WERI-Rb-1 (cell line): ENCODE results near the gene MSTO1.
"Not testable (repeated sequence)": the region's sequence is repeated elsewhere in the genome, so short reads cannot be mapped to it uniquely, and the experiment has no call there.

Source experiments
- DNase-seq: peaks from one replicate; pipeline ENCODE4 v3.0.0-alpha.2; 2020
- H3K27ac ChIP-seq: fragments of 250-450 bp; sonication (Bioruptor Pico); 2 replicates; pipeline ENCODE4 v1.5.1; 2020; ENCODE audit warnings: mild to moderate bottlenecking, moderate library complexity
- H3K27me3 ChIP-seq: fragments of 250-450 bp; sonication (Bioruptor Pico); 2 replicates; pipeline ENCODE4 v1.5.1; 2021; ENCODE audit warnings: mild to moderate bottlenecking, low read depth, moderate library complexity; ENCODE audit not compliant: insufficient read depth, severe bottlenecking
- H3K36me3 ChIP-seq: fragments of 250-450 bp; sonication (Bioruptor Pico); 2 replicates; pipeline ENCODE4 v1.5.1; 2020; ENCODE audit warnings: mild to moderate bottlenecking, moderate library complexity
- H3K4me3 ChIP-seq: 2 replicates; pipeline ENCODE4 v1.5.1; 2011; ENCODE audit warnings: low read depth, mild to moderate bottlenecking, control low read depth, low read length
- H3K9me3 ChIP-seq: fragments of 250-450 bp; sonication (Bioruptor Pico); 2 replicates; pipeline ENCODE4 v1.5.1; 2021; ENCODE audit warnings: mild to moderate bottlenecking, moderate library complexity; ENCODE audit not compliant: severe bottlenecking
- TF ChIP-seq, protein P1 (sequence below): IDR thresholded peaks from 2 replicates; pipeline ENCODE4 v1.5.1; 2011; ENCODE audit warnings: low read depth, mild to moderate bottlenecking, control low read depth, inconsistent platforms, low read length

The MSTO1 gene

DNA sequence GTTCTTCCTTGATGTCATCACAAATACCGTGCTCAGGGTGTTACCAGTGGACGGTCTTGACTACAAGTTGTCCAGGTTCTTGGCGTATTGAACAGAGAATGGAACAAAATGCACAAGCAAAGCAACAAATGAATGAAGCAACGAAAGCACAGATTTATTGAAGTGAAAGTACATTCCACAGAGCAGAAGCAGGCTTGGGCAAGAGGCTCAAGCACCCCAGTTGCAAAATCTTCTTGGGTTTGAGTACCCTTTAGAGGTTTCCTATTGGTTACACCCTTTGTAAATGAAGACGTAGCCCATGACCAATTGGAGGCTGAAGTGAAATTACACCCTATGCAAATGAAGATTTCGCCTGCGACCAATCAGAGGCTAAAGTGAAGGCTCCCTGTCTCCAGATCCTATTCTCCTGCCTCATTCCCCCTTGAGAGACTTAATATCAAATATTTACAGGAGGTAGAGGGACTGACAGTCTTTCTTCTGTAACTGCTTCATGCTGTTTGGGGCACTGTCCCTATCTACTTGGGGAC lies 40.3 kb downstream of the MSTO1 start:
- Histone ChIP-seq H3K27ac (no peak overlapping the region), H3K4me3 (no peak overlapping the region), H3K27me3 (no peaks in the 10 kb centered on the region), H3K36me3 (no peaks in the 10 kb centered on the region), H3K9me3 (peaks cover 3% of the 10 kb centered on the region)
- DNase-seq, result no peak
- TF ChIP-seq, protein P1, sequence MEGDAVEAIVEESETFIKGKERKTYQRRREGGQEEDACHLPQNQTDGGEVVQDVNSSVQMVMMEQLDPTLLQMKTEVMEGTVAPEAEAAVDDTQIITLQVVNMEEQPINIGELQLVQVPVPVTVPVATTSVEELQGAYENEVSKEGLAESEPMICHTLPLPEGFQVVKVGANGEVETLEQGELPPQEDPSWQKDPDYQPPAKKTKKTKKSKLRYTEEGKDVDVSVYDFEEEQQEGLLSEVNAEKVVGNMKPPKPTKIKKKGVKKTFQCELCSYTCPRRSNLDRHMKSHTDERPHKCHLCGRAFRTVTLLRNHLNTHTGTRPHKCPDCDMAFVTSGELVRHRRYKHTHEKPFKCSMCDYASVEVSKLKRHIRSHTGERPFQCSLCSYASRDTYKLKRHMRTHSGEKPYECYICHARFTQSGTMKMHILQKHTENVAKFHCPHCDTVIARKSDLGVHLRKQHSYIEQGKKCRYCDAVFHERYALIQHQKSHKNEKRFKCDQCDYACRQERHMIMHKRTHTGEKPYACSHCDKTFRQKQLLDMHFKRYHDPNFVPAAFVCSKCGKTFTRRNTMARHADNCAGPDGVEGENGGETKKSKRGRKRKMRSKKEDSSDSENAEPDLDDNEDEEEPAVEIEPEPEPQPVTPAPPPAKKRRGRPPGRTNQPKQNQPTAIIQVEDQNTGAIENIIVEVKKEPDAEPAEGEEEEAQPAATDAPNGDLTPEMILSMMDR, result no peak

DNA sequence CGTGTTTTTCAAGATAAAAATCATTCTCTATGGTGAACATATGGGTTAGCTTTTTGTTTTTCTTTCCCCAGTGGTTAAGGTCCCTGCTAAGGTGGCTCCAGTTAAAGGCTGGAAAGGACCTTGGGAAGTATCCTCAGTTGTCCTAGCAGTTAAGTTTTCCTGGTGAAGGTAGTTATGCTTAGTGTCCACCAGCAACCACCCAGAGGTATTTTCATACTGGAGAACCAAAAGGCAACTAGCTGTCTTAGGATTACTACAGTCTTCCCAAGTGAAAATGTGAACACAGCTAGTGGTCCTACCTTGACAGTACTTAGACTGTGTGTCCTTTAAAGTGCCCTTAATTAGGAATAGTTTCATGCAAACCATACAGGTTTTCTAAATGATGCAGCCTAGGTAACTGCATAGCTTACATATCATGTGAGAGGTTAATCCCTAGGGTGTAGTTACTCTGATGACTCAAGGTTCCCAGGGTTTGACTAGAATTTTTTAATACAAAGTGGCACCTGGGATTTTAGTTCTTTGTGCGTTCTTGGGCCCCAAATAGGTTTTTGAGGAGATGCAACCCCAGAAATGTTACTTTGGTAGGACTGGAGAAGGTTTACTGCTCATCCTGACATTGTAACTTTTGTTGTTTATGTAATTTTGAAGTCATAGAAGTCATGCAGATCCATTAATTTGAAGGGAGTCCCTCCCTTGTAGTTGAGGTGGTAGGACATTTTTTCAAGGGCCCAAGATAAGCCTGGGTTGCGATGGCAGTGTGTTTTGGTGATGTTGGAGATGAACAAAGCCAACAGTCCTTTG lies 42.0 kb downstream of the MSTO1 start:
- no peak for DNase-seq
- TF ChIP-seq, protein P1, result no peak
- no peak overlapping the region for H3K4me3 ChIP-seq
- no peaks in the 10 kb centered on the region for H3K27me3 ChIP-seq
- no peaks in the 10 kb centered on the region for H3K36me3 ChIP-seq
- peaks cover 3% of the 10 kb centered on the region for H3K9me3 ChIP-seq
- no peak overlapping the region for H3K27ac ChIP-seq

DNA sequence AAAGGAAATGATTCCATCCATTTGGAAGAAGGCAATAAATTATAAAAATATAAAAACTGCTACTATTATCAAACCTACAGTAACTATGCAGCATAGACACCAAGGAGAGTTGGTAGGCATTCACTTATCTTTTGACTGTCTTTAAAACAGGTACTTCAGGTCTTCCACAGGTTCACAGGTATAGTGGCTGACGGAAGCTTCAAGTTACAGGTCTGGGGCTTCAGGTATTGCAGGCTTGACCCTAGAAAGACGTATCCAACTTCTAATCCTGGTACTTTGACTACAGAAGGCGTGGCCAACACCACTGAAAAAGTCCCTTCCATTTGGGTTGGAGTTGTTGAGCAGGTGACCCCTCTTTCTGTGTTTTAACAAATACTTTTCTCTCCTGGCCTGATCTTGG lies 42.9 kb downstream of the MSTO1 start:
- H3K27me3 ChIP-seq, result no peaks in the 10 kb centered on the region
- no peak overlapping the region for H3K4me3 ChIP-seq
- DNase-seq, result no peak
- no peak overlapping the region for H3K27ac ChIP-seq
- TF ChIP-seq, protein P1, result no peak
- H3K9me3 ChIP-seq, result peaks cover 3% of the 10 kb centered on the region
- H3K36me3 ChIP-seq, result no peaks in the 10 kb centered on the region

DNA sequence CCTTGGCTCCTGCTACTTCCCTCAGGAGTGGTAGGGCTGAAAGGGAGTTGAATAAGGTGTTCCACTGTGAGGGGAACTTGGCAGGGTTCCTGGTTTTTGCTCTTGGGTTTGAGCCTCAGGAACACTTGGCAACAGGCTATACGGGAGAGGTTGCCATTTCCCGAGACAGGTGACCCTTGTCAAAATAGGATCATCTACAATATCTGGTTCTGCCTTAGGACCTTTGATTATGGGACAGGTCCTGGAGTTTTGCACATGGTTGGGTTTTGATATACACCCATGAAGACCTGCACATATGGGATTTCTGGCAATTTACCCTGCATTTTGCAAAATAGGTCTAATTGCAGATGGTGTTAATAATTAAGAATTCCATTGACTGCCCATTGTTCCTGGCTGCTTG lies 47.4 kb downstream of the MSTO1 start:
- Histone ChIP-seq H3K9me3 (no peaks in the 10 kb centered on the region), H3K36me3 (peaks cover 42% of the 10 kb centered on the region), H3K27ac (no peak overlapping the region), H3K27me3 (no peaks in the 10 kb centered on the region), H3K4me3 (no peak overlapping the region)
- TF ChIP-seq, protein P1, result no peak
- DNase-seq, result no peak

DNA sequence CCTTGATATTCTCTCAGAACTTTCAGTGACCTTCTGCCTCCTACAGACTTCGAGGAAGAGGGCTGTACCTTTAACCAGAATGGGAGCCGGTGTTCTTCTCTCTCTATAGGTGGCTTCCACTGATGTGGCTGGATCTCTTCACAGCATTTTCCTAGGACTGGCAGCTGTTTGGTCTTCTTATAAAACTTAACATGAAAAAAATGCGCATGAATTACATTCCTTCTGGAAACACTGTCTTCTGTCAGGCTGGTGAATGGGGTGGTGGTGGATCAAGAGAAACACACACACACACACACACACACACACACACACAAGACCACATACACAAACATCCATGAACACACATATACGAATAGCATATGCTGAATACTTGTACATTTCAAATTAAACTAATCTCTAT lies 51.2 kb downstream of the MSTO1 start:
- not testable (repeated sequence) for H3K27ac ChIP-seq, H3K9me3 ChIP-seq, DNase-seq, H3K27me3 ChIP-seq, H3K4me3 ChIP-seq
- peaks cover 79% of the 10 kb centered on the region for H3K36me3 ChIP-seq
